ENCODE data around the gene PLXDC2.

GRCh38 chr10:19979628-19980027 is 163.4 kb downstream of the PLXDC2 start:
- TF ChIP-seq, protein P1, sequence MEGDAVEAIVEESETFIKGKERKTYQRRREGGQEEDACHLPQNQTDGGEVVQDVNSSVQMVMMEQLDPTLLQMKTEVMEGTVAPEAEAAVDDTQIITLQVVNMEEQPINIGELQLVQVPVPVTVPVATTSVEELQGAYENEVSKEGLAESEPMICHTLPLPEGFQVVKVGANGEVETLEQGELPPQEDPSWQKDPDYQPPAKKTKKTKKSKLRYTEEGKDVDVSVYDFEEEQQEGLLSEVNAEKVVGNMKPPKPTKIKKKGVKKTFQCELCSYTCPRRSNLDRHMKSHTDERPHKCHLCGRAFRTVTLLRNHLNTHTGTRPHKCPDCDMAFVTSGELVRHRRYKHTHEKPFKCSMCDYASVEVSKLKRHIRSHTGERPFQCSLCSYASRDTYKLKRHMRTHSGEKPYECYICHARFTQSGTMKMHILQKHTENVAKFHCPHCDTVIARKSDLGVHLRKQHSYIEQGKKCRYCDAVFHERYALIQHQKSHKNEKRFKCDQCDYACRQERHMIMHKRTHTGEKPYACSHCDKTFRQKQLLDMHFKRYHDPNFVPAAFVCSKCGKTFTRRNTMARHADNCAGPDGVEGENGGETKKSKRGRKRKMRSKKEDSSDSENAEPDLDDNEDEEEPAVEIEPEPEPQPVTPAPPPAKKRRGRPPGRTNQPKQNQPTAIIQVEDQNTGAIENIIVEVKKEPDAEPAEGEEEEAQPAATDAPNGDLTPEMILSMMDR (IDR thresholded peaks at IDR 0.05): no peak
- TF ChIP-seq POLR2AphosphoS5 (IDR thresholded peaks at IDR 0.05): no peak
